NCI-H524 treated with DMSO at 0.1 percent for 48 hours (cell line): Measurements from ENCODE around the gene TROAP.
"Not testable (repeated sequence)": the region's sequence is repeated elsewhere in the genome, so short reads cannot be mapped to it uniquely, and the experiment has no call there.

Experiments
- DNase-seq: peaks from one replicate; lab custom pipeline; 2025; lab: John Stamatoyannopoulos, UW

The TROAP gene, protein sequence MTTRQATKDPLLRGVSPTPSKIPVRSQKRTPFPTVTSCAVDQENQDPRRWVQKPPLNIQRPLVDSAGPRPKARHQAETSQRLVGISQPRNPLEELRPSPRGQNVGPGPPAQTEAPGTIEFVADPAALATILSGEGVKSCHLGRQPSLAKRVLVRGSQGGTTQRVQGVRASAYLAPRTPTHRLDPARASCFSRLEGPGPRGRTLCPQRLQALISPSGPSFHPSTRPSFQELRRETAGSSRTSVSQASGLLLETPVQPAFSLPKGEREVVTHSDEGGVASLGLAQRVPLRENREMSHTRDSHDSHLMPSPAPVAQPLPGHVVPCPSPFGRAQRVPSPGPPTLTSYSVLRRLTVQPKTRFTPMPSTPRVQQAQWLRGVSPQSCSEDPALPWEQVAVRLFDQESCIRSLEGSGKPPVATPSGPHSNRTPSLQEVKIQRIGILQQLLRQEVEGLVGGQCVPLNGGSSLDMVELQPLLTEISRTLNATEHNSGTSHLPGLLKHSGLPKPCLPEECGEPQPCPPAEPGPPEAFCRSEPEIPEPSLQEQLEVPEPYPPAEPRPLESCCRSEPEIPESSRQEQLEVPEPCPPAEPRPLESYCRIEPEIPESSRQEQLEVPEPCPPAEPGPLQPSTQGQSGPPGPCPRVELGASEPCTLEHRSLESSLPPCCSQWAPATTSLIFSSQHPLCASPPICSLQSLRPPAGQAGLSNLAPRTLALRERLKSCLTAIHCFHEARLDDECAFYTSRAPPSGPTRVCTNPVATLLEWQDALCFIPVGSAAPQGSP

DNA sequence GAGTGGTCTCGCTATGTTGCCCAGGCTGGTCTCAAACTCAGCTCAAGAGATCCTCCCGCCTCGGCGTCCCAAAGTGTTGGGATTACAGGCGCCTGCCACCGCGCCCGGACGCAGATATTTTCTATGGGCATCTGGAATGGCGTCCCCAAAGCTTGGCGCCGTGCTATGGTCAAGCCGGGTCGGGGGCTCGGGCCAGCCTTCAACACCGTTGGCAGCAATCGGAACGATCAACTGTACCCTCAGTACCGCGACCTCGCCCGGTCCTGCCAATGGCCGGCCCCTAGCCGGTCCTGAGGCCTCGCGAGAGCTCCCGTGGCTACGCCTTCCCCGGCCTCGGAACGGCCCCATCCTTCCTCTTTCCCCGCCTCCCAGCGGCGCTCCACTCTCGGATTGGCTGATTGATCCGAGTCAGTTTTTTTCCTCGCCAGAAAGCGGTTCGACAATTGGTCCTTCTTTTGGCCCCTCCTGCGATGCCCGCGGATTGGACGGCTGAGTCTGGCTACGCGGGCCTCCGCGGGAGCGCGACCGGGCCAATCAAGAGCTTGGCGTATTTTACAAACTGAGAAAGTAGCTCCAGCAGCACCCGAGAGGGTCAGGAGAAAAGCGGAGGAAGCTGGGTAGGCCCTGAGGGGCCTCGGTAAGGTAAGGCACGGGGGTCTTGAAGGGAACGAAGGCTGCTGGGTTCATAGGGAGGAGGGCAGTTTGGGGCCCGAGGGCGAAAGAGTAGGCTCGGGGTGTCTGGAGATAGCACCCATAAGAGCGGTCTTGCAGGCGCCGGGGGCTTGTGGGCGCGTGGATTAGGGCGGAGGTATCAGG is at the start of gene TROAP:
TROAP (plus strand) TSS at position 548 of the 816 bp plus-strand sequence. CDS start 354 bp downstream, outside the sequence.
- peak; percentile 83 for DNase-seq

DNA sequence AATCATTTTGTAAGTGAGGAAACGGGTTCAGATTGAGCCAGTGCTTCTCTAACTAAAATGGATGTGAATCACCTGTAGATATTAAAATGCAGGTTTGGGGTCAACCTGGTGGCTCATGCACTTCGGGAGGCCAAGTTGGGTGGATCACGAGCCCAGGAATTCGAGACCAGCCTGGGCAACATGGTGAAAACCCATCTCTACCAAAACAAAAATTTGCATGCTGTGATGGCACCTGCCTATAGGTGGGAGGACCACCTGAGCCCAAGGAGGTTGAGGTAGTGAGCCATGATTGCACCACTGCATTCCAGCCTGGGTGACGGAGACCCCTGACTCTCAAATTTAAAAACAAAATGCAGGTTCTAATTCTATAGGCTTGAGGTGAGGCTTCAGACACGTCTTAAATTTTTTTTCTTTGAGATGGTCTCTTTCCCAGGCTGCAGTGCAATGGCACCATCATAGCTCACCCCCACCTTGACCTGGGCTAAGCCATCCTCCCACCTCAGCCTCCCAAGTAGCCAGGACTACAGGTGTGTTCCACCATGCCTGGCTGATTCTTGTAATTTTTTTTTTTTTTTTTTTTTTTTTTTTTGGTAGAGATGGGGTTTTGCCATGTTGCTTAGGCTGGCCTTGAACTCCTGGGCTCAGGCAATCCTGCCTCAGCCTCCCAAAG is 49.2 kb upstream of the TROAP start:
- no peak for DNase-seq

DNA sequence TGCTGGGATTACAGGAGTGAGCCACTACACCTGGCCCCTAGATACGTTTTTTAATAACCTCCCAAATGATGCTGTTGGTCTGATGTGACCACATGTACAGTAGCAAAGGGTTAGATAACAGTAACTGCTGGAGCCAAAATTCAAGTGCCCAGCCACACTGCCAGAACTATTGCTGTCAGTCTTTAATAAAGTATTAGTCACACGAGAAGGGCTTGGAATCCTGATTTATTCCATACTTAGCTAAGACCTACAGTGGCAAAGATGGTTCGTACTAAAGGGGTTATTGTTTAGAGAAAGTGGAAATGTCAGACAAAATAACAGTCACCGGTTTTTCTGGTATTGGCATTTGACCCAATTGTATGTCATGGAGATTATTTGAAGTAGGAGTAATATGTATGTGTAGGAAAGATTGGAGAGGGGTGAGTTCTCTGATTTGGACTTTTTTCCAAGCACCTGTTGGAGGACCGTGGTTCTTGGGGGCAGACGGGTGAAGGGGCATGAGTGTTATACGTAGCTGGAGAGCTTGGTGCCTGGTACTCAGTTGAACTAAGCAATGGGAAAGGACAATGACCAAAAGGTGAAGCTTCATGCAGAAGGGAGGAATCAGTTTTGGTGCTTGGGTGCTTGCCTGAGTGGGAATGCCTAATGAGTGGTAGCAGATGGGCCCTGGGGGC is 48.5 kb upstream of the TROAP start:
- no peak for DNase-seq

DNA sequence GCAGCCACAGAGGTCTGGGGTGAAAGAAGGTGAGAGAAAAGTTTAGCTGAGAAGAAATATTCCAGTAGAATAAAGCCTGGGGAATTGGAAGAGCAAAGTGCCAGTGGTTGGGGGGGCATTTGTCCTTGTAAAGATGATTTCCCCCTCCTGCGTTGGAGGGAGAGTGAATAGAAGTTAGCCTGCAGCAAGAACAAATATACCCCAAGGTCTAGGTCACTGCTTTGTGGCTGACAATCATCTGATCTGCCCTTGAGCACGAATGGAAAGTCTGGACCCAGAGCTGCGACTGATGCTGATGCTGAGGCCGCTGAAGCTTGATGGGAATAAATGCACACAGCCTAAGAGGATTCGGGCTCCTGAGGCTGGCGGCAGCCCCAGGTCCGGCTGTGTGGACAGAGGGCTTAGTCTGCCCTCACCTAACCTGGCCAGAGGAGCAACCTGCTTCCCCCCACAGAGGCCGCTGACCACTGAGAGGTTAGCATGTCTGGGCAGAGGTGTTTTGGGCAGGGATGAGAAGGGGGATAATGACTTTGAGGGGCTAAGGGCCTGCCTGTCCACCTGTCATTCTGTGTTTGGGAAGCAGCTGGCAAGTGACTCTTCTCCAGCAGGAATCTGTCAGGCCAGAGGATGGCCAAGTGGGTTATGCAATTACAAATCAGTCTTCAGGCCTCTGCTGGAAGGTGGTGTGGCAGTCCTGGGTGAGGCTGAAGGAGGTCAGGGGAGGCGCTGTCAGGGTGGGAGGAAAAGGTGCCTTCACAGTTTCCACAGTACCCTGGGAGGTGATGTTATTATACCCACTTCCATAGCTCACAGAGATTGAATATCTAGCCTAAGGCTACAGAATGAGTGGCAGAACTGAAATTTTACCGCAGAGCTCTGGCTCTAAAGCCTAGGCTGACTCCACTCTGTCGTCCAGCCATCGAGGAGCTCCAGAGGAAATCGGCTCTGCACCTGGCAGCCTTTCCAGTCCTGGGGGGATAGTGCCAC is 46.5 kb upstream of the TROAP start:
- DNase-seq, result peak; percentile 49

DNA sequence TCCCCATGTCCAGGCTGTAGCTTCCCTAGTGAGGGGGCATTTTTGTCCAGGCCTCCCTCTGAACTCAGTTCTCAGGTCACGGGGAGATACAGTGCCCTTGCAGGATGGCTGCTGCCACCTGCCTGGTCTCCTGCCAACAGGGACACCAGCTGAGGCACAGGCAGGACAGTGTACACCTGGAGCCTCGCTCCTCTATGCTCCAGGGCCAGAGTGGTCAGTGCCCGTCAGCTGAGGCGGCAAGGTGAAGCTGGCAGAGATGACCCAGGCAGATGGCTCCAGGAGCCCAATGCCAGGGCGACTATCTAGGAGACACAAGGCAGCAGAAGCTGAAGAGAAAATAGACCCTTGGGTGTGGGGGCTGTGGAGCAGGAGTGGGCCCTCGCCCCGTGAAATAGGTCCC is 45.6 kb upstream of the TROAP start:
- no peak for DNase-seq

DNA sequence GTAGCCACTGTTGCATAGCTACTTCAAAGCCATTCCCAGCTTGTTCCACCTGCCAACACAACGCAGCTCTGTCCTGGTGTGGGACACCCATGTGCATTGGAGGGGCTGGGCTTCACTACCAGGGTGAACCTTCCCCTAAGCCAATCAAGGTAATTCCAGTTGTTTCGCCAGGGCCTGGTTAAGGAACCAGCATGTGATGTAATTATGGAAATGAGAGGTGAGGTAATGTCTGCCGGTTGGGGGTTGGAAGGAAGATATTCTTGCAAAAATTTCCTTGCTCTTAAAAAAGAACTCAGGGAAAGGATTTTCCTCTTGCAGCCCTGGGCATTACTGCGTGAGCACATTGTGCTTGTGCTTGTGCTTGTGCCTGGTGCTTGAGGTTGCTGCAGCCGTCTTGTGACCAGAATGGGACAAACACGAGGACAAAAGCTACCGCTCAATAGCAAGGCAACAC is 43.3 kb upstream of the TROAP start:
- DNase-seq, result peak; percentile 72

DNA sequence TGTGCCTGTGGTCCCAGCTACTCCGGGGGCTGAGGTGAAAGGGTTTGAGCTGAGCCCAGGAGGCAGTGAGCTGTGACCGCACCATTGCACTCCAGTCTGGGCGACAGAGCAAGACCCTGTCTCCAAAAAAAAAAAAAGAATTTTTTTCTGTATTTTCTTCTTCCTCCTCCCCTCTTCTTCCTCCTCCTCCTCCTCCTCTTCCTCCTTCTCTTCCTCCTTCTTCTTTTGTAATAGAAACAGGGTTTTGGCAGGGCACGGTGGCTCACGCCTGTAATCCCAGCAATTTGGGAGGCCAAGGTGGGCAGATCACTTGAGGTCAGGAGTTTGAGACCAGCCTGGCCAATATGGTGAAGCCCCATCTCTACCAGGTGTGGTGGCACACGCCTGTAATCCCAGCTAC is 42.5 kb upstream of the TROAP start:
- DNase-seq, result not testable (repeated sequence)

DNA sequence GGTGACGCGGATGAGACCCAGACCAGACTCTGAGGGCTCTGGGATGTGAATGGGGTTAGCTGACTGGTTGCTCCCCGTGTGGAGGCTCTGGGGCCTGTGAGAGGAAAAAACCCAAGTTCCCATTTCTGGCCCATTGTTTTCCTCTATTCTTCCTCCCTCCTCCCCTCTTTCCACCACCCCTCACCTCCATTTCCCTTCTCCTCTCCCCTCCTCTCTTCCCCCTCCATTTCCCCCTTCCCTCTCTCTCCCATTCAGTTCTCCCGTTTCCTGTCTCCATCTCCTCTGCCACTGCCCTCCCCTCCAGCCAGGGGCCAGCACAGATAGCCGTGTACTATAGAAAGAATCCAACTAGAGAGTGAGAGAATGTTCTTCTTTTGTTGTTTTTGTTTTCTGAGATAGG is 40.8 kb upstream of the TROAP start:
- DNase-seq, result no peak

DNA sequence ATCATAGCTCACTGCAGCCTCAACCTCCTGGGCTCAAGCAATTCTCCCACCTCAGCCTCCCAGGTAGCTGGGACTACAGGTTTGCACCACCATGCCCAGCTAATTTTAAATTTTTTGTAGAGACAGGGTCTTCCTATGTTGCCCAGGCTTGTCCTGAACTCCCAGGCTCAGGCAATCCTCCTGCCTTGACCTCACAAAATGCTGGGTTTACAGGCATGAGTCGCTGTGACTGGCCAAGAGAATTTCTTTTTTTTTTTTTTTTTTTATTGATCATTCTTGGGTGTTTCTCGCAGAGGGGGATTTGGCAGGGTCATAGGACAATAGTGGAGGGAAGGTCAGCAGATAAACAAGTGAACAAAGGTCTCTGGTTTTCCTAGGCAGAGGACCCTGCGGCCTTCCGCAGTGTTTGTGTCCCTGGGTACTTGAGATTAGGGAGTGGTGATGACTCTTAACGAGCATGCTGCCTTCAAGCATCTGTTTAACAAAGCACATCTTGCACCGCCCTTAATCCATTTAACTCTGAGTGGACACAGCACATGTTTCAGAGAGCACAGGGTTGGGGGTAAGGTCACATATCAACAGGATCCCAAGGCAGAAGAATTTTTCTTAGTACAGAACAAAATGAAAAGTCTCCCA is 40.2 kb upstream of the TROAP start:
- DNase-seq, result not testable (repeated sequence)

DNA sequence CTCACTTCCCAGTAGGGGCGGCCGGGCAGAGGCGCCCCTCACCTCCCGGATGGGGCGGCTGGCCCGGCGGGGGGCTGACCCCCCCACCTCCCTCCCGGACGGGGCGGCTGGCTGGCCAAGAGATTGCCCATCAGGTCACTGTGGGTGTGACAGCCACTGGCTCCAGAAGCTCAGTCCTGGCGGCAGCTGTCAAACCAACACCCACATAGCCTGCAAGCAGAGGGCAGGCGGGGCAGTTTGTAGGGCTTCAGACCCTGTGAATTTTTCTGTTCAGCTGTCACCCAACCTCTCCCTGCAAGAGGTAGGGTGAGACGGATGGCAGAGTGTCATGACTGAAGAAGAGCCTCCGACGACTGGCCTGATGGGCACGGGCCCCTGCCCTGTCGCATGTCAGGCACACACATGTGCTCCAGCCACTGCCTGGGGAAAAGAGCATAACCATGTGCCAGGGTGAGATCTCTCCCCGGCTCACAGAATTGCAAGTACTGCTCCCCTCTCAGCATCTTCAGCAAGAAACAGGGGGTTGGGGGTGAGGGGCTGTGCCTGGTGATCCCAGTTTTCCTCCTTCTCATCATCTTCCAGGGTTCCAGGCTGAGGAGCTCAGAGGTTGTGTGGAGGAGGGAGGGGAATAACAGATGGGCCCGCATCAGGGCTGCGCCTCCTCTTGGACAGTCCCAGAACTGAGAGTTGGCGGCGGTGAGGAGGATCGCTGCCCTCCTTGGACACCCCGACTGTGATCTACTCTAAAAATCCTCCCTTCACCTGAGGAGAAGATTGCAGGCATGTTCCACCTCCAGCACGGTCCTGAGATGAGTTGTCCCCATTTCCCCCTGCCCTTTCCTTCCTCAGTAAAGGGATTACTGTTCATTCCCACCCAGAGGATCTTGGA is 39.3 kb upstream of the TROAP start:
- DNase-seq, result no peak

DNA sequence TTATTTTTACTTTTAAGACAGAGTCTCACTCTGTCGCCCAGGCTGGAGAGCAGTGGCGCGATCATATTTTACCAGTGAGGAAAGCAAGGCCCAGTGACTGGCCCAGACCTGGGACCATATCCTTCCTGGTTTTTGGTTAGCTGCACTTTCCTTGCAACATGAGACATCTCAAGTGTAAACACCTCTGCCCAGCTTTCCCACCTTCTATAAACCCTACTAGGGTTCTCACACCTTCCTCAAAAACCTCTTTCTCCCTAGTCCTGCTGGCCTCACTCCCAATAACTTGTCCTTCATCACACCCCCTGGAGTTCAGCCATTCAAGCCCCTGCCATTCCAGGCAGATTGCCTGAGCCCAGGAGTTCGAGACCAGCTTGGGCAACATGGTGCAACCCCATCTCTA is 38.4 kb upstream of the TROAP start:
- DNase-seq, result no peak

DNA sequence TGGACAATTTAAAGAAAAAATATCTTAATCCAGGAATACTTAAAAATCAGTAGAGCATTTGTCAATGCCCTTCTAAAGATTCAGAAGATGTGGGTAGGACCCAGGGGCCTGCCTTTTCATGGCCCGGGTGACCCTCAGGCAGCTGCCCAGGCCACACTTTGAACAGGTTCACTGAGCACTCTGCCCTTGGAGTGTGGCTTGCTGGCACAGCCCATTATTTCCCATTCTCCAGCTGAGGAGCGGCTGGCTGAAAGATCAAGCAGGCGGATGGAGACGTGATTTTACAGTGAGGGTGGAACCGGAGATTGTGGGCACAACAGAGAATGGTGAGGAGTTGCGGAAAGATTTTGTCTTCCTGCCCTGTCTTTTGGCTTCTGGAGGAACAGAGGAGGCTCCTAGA is 35.2 kb upstream of the TROAP start:
- no peak for DNase-seq

DNA sequence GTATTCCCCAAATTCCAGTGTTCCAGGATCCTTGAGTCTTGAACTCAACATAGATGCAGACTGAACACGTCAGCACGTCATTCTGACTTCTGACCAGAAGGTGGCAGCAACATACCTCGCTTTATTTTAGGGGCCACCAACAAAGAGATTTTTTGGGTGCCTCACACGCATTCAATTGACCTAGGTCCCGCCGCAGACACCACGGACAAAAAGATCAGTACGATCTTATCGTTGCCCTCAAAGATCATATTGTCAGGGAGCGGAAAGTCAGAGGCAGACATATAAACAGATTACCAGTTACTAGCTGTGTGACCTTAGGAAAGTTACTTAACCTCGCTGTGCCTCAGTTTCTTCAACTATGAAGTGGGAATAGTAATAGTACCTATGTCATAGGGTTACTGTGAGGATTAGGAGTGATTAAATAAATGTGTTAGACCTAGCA is 34.6 kb upstream of the TROAP start:
- DNase-seq, result no peak

DNA sequence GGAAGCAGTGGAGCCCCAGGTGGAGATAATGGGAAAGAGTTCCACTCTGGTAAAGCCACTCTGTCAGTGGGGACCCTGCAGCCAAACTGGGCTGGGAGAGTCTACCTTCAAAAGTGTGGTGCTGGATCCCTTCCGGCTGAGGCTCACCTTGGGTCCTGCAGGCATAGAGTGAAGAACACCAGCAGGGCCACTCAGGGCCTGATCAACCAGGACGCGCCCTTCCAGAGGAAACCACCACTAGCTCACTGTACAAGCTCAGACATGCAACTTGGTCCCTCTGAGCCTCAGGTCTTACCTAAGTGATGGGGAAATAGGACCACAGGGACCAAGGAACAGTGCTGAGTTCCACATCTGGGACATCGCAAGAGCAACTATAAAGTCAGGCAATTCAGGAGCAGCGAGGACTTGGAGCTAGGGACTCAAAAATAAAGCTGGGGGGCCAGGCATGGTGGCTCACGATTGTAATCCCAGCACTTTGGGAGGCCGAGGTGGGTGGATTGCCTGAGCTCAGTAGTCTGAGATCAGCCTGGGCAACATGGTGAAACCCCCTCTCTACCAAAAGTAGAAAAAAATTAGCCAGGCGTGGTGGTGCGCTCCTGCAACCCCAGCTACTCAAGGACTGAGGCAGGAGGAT is 34.0 kb upstream of the TROAP start:
- no peak for DNase-seq

DNA sequence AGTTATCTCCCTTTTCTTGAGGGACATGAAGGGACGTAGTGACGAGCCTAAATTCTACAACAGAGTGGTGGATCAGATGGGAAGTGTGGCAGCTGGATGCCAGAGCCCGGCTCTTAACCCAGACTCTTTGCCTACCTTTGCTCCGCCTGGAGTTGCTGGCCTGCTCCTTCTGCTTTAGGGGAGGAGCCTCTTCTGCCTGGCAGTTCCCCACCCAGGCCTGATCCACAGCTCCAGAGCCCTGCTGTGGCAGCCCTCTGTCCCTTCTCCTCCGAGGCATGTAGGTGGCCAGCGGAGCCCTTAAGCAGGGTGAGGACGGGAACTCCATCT is 30.4 kb upstream of the TROAP start:
- peak; percentile 13 for DNase-seq

DNA sequence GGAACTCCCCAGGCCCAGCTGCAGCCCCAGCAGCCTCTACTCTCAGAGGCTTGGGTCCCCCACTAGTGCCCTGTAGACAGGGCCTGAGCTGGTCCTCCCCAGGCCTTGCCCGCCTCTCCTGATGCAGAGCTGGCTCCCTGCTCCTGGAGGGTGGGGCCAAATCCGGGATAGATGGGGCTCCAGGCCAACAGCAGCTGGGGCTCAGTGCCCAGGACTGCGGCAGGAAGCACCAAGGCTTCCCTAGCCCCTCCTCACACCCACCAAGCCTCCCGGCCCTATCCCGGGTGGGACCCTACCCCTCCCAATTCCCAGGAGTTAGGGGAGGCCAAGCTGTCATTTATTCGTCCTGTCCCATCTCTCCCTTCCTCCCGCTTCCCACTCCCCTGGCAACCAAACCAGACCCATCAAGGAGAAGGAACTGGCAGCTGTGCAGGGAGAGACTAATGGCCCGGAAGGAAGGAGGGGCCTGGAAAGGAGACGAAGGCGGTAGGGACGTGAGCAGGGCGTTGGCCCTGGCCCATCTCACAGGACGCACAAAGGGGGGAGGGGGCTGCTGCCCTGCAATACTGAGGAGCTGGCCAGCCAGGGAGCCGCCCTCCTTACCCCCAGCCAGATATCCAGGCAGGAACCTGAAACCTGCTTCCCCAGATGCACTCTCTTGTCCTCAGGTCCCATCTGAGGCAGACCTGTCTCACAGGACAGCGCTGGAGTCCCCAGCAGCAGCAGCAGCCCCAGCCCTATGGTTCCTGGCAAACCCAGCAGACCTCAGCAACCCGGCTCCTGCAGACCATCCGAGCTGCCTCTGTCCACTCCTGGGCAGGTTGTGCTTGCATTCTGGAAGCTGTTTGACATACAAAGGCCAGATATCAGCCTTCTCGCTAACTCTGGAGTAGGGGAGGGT is 29.7 kb upstream of the TROAP start:
- DNase-seq, result no peak
